RCC 7860 (cell line): ENCODE results near the gene NKD1.

Experiments used
- DNase-seq: peaks from one replicate; pipeline ENCODE4 v3.0.0-alpha.2; 2015; ENCODE audit warnings: low spot score
- FAIRE-seq: peaks from 2 replicates; lab custom pipeline; 2012; peaks lifted over from hg19 to GRCh38; lab: Jason Lieb, UNC

Gene NKD1

GRCh38 chr16:50519001-50519400 is 29.2 kb upstream of the NKD1 start:
- no peak for FAIRE-seq
- DNase-seq: no peak

GRCh38 chr16:50519602-50520001 is 28.6 kb upstream of the NKD1 start:
- FAIRE-seq: no peak
- DNase-seq: no peak

GRCh38 chr16:50520451-50521245 is 27.5 kb upstream of the NKD1 start:
- no peak for DNase-seq
- no peak for FAIRE-seq

- FAIRE-seq (no peak), DNase-seq (no peak)
Measured at GRCh38 chr16:50521246-50521900, 26.8 kb upstream of the NKD1 start.

- no peak for DNase-seq
Measured at GRCh38 chr16:50522324-50522723, 25.9 kb upstream of the NKD1 start.

GRCh38 chr16:50523710-50524109 is 24.5 kb upstream of the NKD1 start:
- no peak for FAIRE-seq
- DNase-seq: no peak

More at GRCh38 chr16:50522324-50522723, 25.9 kb upstream of the NKD1 start:
- FAIRE-seq: no peak

GRCh38 chr16:50525262-50525661 is 22.9 kb upstream of the NKD1 start:
- DNase-seq (no peak), FAIRE-seq (no peak)

- DNase-seq (no peak), FAIRE-seq (no peak)
Measured at GRCh38 chr16:50525716-50526115, 22.5 kb upstream of the NKD1 start.

GRCh38 chr16:50526249-50526648 is 21.9 kb upstream of the NKD1 start:
- DNase-seq: no peak
- no peak for FAIRE-seq

GRCh38 chr16:50526796-50527195 is 21.4 kb upstream of the NKD1 start:
- DNase-seq: no peak
- FAIRE-seq: no peak

- no peak for FAIRE-seq
- DNase-seq: no peak
Measured at GRCh38 chr16:50528820-50529219, 19.4 kb upstream of the NKD1 start.

GRCh38 chr16:50529334-50529733 is 18.9 kb upstream of the NKD1 start:
- DNase-seq (no peak), FAIRE-seq (no peak)

GRCh38 chr16:50530277-50531236 is 17.6 kb upstream of the NKD1 start:
- DNase-seq (no peak), FAIRE-seq (no peak)

- DNase-seq: no peak
Measured at GRCh38 chr16:50531359-50531758, 16.8 kb upstream of the NKD1 start.

GRCh38 chr16:50531901-50532300 is 16.3 kb upstream of the NKD1 start:
- FAIRE-seq (no peak), DNase-seq (no peak)

More at GRCh38 chr16:50531359-50531758, 16.8 kb upstream of the NKD1 start:
- no peak for FAIRE-seq

- FAIRE-seq (no peak), DNase-seq (no peak)
Measured at GRCh38 chr16:50532576-50532975, 15.6 kb upstream of the NKD1 start.

GRCh38 chr16:50533317-50533716 is 14.9 kb upstream of the NKD1 start:
- FAIRE-seq (no peak), DNase-seq (no peak)

GRCh38 chr16:50534091-50534490 is 14.1 kb upstream of the NKD1 start:
- FAIRE-seq: no peak

GRCh38 chr16:50534556-50534955 is 13.6 kb upstream of the NKD1 start:
- FAIRE-seq (no peak), DNase-seq (no peak)

More at GRCh38 chr16:50534091-50534490, 14.1 kb upstream of the NKD1 start:
- DNase-seq: no peak

- no peak for DNase-seq
- FAIRE-seq: no peak
Measured at GRCh38 chr16:50534958-50535357, 13.2 kb upstream of the NKD1 start.
